GM12875 (cell line): ENCODE measurements around the gene RNU6-7.

Experiments used
- H3K4me3 ChIP-seq: one replicate; pipeline ENCODE4 v1.5.1; 2011; ENCODE audit warnings: low read depth, low read length, control low read depth
- CTCF ChIP-seq: IDR thresholded peaks from 2 replicates; pipeline ENCODE4 v1.5.1; 2011; ENCODE audit warnings: low read depth, mild to moderate bottlenecking, control low read depth, inconsistent platforms, low read length, moderate library complexity, borderline replicate concordance; ENCODE audit not compliant: insufficient read depth

The RNU6-7 gene

GRCh38 chr14:32183151-32184058 is 18.4 kb upstream of the RNU6-7 start:
- H3K4me3 ChIP-seq, result no peak overlapping the region
- TF ChIP-seq CTCF, result no peak

GRCh38 chr14:32185097-32185496 is 16.7 kb upstream of the RNU6-7 start:
- no peak for TF ChIP-seq CTCF
- H3K4me3 ChIP-seq, result no peak overlapping the region

DNA sequence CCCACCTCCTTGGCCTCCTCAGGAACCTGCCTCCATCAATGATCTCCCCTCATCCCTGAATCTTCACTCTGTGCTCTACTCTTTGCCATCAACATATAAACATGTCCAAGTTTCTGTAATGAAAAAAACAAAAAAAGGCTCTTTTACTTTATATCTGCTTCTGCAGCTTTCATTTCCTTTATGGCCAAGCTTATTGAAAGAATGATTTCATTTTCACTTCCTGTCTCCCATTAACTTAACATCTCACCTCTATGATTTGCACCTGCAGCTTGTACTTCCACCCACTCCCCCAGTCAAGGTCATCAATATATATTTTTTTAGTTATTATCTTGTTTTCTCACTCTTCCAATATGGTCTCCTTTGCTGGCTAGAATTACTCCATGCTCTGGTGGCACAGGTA is 15.6 kb upstream of the RNU6-7 start:
- no peak for TF ChIP-seq CTCF
- H3K4me3 ChIP-seq, result no peak overlapping the region

DNA sequence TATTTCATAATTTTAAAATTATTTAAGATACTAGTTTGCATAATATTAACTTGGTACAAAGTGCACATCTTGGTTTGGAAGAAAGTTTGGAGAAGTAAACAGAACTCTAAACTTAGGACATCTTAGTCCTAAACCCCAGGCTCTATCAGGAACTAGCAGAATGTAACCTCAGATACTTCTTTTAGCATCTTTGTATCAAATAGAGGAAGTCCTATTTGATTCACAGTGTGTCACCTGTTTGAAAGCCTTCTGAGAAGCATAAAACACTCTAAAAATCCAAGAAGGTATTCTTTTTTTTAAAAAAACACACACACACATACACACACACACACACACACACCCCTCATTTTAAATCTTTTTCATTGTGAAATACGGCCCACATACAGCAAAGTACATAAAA is 12.0 kb upstream of the RNU6-7 start:
- no peak overlapping the region for H3K4me3 ChIP-seq
- no peak for TF ChIP-seq CTCF

DNA sequence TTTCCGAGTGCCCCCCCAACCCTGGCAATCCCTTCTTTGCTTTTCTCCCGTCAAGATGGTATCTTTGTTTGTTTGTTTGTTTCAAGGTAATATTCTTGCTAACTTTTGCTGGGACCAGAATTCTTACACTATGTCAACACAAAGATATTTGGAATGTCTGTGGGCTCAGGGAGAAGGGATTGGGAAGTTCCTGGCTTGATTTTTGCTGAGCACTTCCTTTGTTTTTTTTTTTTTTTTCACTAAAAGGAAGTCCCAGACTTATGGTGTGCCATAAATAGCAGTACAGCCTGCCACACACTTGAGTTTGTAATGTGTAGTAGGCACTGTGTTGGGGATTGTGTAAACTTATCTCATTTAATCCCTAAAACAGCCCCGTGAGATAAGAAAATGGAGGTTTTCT is 11.2 kb upstream of the RNU6-7 start:
- TF ChIP-seq CTCF, result no peak
- no peak overlapping the region for H3K4me3 ChIP-seq

GRCh38 chr14:32192712-32193373 is 9.0 kb upstream of the RNU6-7 start:
- no peak for TF ChIP-seq CTCF

DNA sequence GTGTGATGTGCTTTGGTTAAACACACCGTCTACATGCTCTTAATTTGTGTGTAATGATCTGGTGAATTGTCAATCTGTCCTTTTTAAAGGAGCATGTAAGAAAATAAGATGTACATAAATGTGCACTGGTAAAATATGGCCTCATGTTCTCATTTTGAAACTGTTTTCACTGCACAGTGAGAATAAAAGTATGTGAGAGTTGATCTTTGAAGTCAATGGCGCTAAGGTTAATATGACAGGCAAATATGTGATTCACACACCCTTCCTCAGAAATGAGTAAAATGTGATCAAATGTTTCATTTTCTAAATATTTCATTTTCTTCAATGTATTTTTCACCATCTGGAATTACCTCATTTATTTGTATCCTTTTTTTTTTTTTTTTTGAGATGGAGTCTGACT is 8.3 kb upstream of the RNU6-7 start:
- no peak overlapping the region for H3K4me3 ChIP-seq
- TF ChIP-seq CTCF, result no peak

More at GRCh38 chr14:32192712-32193373, 9.0 kb upstream of the RNU6-7 start:
- H3K4me3 ChIP-seq, result no peak overlapping the region
